Rectal smooth muscle tissue (tissue), 1 donor: ENCODE results near the gene NOM1.

Experiments used
- H3K27ac ChIP-seq: one replicate; pipeline ENCODE4 v1.7.0; 2013; ENCODE audit warnings: low read depth, low read length, inconsistent platforms
- H3K27me3 ChIP-seq: one replicate; pipeline ENCODE4 v1.7.0; 2013; ENCODE audit warnings: low read length; ENCODE audit not compliant: control insufficient read depth, insufficient read depth
- H3K36me3 ChIP-seq: one replicate; pipeline ENCODE4 v1.7.0; 2013; ENCODE audit warnings: low read length; ENCODE audit not compliant: control insufficient read depth, insufficient read depth
- H3K4me1 ChIP-seq: one replicate; pipeline ENCODE4 v1.7.0; 2013; ENCODE audit warnings: low read length; ENCODE audit not compliant: control insufficient read depth, insufficient read depth
- H3K4me3 ChIP-seq: one replicate; pipeline ENCODE4 v1.7.0; 2013; ENCODE audit warnings: low read length
- H3K9ac ChIP-seq: one replicate; pipeline ENCODE4 v1.7.0; 2013; ENCODE audit warnings: low read length

NOM1 gene

DNA sequence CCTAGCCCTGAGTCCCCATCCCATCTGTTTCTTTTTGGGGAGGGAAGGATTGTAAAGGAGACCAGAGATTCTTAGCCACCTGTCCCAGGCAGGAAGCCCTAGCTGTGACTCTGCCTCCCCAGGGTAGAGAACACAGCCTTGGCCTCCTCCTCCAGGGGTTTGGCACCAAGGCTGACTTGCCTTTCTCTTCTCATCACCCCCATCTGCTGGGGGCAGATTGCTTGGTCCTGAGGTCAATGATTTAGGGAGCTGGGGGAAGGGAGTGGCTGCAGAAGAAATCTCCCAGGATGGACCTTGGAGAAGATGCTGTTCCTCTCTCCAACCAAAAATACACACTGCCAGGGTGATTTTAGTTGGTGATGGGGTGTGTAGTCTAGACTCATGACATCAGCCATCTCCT lies 63.6 kb downstream of the NOM1 start:
- H3K4me1 ChIP-seq = no peaks in the 10 kb centered on the region
- no peaks in the 10 kb centered on the region for H3K36me3 ChIP-seq
- H3K9ac ChIP-seq = no peak overlapping the region
- no peak overlapping the region for H3K27ac ChIP-seq
- peaks cover 38% of the 10 kb centered on the region for H3K27me3 ChIP-seq
- H3K4me3 ChIP-seq = no peak overlapping the region

DNA sequence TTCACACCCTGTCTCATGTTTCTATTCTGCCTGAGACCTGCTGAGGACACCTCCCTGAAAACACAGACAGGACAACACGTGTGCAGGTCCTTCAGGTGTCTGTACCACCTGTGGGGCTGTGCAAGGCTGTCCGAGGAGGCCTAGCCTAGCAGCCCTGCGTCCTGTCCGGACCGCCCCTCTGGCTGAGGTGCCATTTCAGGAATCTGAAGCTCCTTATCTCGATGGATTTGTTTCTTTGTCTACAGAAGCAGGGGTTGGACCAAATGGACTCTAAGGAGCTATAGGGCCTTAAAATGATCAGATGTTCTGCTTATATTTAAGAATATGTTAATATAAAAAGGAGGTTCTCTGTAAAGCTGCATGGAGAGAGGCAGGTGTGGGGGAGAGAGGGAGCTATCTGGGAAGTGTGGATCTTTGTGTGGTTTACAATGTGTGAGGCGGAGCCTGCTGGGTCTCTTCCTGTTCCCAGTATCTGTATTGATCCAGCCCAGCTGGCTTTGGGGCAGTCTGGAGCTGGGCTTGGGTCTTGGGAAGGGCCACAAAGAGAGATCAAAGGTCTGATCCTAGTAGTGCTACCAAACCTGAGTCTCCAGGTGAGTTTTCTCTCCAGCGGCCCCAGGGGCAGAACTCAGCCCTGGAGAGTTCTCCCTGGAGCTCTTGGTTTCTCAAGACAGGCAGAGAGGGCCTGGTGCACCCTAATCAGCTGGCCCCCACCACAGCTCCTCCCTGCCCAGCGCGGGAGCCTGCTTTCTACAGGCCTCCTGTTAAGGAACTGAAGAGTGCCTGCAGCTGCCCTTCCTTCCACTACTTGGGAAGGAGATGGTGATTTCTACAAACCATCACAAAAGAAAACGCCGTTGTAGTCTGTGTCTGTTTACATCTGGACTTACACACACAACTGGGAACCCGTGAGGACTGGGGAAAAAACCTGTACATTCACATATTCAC lies 64.4 kb downstream of the NOM1 start:
- no peak overlapping the region for H3K27ac ChIP-seq
- H3K27me3 ChIP-seq = peaks cover 39% of the 10 kb centered on the region
- H3K36me3 ChIP-seq = no peaks in the 10 kb centered on the region
- no peak overlapping the region for H3K4me3 ChIP-seq
- H3K9ac ChIP-seq = no peak overlapping the region
- H3K4me1 ChIP-seq = no peaks in the 10 kb centered on the region

DNA sequence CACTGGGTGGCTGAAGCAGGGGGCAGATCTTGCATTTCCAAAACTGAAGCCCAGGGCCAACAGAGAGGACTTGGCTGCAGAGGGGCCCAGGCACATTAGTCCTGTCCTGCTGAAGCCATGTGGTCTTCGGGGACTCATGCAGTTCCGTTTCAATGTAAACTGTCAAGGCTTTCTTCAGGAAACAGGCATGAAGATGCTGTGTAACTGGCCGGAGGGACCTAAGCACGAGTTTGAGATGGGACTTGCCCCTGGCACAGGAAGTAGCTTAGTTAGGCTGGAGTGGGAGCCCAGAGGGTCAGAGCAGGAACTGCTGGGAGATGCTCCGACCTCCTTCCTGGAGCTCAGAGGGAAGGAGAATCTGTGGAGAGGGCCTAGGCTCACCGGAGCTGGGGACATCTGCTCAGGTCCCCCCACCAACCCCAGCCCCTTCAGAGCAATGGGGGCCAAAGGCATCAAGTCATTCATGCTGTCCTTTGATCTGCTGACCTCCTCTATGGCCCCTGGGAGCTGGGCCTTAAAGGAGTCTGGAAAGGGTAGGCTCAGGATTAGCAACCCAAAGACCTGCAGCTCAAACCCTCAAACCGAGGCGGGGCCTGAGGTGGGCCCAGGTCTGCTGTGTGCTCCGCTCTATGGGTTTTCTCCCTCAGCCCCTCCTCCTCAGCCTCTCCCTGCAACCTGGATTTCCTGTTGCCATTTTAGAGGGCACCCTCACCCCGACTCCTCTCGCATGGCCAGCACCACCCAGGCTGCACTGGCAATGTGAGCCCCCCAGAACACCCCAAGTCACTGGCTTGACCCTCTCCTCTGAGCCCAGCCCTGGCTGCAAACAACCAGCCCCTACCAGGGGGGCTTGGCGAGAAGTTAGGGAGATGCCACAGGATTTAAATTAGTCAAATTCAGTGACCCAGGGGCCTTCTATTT lies 65.4 kb downstream of the NOM1 start:
- Histone ChIP-seq H3K27me3 (peaks cover 36% of the 10 kb centered on the region), H3K36me3 (no peaks in the 10 kb centered on the region), H3K4me3 (no peak overlapping the region), H3K9ac (no peak overlapping the region), H3K4me1 (no peaks in the 10 kb centered on the region), H3K27ac (no peak overlapping the region)

DNA sequence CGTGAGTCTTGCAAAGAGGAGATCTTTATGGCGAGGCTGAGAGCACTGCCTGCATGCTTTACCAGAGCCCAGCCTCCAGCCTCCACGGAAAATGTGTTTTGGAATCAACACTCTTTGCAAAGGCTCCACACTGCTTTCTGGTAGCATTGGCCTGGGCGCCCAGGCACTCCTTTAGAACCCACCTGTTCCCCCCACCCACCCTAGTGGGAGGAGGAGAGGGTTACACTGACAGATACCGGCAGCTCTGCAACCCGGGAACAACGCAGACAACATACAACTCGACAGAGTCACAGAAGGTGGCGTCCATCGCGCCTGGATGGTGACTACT lies 66.5 kb downstream of the NOM1 start:
- Histone ChIP-seq H3K36me3 (no peaks in the 10 kb centered on the region), H3K27me3 (peaks cover 46% of the 10 kb centered on the region), H3K4me1 (no peaks in the 10 kb centered on the region), H3K4me3 (no peak overlapping the region), H3K27ac (no peak overlapping the region), H3K9ac (no peak overlapping the region)

DNA sequence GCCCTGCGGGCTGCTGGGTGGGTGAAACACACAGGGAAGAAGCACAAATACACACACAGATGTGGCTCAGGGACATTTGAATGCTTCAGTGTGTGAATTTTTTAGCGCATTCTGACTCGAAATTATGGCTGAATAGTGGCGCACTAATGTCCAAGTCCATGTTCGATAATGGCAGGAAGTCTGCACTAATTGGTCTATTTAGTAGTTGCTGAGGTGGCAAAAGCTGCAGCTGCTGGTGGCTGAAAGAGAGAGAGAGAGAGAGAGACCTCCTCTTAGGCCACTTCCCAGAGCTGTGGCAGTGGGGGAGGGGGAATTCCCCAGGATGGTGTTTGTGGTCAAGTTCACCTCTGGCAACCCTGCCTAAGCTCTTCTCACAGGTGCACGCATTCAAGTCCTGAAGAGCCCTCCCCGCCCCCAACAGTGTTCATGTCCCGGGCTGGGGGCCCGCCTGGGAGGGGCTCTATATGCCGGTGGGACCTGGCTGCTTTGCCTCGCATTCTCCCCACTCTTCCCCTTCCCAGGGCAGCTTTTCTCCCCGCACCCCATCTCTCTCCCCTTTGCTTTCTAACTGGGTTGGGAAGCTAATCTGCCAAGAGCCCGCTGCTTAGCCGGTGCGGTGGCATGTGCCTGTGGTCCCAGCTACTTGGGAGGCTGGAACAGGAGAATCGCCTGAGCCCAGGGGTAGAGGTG lies 67.0 kb downstream of the NOM1 start:
- Histone ChIP-seq H3K27ac (no peak overlapping the region), H3K36me3 (no peaks in the 10 kb centered on the region), H3K4me3 (no peak overlapping the region), H3K27me3 (peaks cover 43% of the 10 kb centered on the region), H3K9ac (no peak overlapping the region), H3K4me1 (no peaks in the 10 kb centered on the region)

DNA sequence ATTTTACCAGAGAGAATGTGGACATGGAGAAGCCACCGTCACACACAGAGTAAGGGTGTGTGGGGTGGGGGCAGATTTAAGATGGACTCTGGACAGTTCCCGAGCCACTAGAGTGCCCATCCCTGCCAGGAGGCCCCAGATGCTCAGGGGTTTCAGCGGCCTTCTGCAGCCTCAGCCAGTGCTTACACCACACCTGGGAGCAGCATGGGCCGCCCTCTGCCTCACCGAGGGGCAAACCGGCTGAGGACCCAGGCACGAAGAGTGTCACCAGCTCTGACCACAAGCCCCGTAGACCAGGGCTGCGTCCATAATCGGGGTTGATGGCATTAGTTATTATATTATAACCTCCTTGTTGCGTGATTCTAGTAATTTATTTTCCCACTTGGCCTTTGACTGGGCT lies 67.6 kb downstream of the NOM1 start:
- Histone ChIP-seq H3K36me3 (no peaks in the 10 kb centered on the region), H3K9ac (no peak overlapping the region), H3K27ac (no peak overlapping the region), H3K4me3 (no peak overlapping the region), H3K27me3 (peaks cover 42% of the 10 kb centered on the region), H3K4me1 (no peaks in the 10 kb centered on the region)

DNA sequence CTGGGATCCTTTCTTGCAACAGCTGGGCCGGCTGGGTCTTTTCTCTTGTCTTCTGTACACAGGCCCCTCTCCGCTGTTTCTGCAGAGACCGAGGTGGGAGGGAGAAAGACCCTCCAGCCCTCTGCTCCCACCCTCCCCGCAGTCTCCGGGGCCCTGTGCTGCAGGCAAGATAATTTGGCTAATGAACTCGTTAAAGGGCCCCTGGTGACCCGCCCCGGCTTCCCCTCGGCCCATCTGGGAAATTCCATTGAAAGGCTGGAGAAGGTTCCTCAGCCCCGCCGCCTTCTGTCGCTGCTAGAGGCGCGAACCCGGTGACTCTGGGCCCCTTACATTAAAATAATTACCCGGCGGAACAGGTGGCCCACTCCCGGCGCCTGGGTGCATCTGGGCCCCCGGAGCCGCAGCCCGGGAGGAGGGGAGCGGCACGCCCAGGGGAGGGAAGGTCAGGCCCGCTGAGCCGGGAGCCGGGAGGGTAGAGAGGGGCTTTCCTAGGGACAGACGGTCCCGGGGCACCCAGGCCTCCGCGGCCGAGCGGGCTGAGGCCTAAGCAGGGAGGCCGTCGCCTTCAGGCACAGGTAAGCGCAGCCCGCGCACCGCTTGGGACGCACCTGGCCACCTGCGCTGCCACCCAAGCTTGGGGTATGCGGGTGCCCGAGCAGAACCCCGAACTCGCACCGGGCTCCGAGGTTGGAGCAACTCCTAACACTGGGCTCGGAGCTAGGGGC lies 68.3 kb downstream of the NOM1 start:
- no peaks in the 10 kb centered on the region for H3K4me1 ChIP-seq
- no peak overlapping the region for H3K9ac ChIP-seq
- H3K27me3 ChIP-seq = peaks cover 48% of the 10 kb centered on the region
- no peak overlapping the region for H3K27ac ChIP-seq
- no peaks in the 10 kb centered on the region for H3K36me3 ChIP-seq
- H3K4me3 ChIP-seq = no peak overlapping the region

DNA sequence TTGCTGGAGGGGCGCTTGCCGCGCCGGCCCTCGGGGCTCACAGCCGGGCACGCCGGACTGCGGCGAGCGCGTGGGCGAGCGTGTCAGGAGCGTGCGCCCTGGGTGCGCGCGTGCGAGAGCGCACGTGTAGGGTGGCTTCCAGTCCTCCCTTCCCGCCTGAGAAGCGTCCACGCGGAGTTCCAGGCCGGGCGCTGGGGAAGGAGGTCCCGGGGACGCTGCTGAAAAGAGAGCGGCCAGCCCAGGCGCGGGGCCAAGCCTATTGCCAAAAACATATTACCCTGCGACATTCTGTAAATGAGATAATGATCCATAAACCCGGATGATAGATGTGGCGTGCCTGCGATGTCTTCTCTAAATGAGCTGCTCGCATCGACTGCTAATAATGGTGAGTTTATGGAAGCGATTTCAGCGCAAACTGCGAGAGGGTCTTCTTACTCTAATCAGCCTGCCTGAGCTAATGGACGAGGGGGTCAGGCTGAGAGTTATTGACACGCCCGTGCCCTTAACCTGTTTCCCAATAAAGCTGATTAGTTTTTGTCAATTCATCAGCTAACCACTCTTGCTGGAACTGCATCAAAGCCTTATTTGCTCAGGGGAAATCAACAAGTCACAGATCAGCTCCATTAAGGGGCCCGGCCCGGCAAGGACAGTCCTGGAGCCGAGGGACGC lies 69.0 kb downstream of the NOM1 start:
- Histone ChIP-seq H3K27me3 (peaks cover 53% of the 10 kb centered on the region), H3K27ac (no peak overlapping the region), H3K4me3 (no peak overlapping the region), H3K4me1 (no peaks in the 10 kb centered on the region), H3K9ac (no peak overlapping the region), H3K36me3 (no peaks in the 10 kb centered on the region)

DNA sequence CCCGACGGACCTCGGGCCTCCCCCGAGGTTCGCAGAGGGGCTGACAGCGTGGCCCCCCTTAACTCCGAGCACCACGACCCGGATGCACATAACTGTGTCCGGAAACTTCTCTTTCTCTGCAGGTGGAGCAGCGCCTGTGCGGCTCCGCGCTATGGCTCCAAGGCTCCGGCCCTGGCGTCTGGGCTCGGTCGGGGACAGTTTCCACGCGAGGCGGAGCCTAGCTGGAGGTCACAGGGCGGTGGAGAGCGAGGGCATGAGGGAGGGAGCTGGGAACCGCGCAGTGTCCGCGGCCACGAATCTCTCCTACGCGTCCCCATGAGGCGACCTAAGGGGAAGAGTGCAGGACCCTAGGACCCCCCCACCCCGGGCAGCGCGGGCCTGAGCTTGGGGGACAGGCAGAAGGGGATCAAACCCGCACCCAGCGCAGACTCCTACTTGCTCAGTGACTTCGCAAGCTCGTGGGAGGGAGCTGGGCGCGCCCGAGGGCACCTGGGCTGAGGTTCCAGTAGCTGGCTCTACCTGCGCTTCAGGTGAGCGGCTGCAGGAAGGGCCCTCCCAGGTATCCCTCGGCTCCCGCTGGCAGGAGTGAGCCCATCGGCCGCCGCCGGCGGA lies 69.6 kb downstream of the NOM1 start:
- Histone ChIP-seq H3K9ac (no peak overlapping the region), H3K27ac (no peak overlapping the region), H3K36me3 (no peaks in the 10 kb centered on the region), H3K27me3 (peaks cover 54% of the 10 kb centered on the region), H3K4me3 (no peak overlapping the region), H3K4me1 (no peaks in the 10 kb centered on the region)

DNA sequence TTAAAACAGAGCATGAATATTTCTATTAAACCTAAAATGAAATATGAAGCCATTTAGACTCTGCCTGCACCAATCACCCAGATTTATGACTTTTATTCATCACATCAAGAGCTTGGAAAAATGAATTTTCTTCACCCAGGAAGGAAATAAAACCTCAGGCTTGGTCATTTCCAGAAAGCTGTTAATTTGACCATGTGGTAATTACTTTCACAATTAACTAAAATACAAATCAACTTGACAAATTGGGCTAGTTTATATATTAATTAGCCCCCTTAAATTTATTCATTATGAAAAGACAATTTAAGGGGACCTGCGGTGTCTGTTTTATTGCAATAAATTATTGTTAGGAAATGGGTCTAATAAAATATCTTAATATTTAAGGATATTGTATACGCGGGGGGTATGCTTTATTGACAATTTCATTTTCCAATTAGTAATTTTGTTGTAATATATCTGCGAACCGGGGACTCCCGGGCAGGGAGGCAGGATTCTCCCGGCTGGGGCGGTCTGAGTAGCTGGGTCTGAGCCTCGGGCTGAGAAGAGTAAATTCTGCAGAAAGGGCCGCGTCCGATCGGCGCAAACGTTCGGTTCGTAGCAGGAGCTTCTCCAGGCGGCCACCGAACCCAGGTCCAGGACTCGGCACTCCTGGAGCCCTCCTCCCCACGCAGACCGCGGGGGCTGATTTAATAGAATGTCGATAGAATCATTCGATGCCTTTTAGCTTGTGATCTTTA lies 70.4 kb downstream of the NOM1 start:
- Histone ChIP-seq H3K27ac (no peak overlapping the region), H3K4me1 (no peaks in the 10 kb centered on the region), H3K4me3 (no peak overlapping the region), H3K36me3 (no peaks in the 10 kb centered on the region), H3K27me3 (peaks cover 55% of the 10 kb centered on the region), H3K9ac (no peak overlapping the region)
